Keratinocyte (primary cell): ENCODE data around the gene MEGF8. TPM values are rescaled to one million over a fixed set of nuclear protein-coding genes. Genes with fewer than 3 reads are reported as not detected.
A peak's percentile ranks its signal among the peaks of the same experiment; 100 is the strongest.

Experiments
- DNase-seq: peaks from one replicate; pipeline ENCODE4 v3.0.0-alpha.2; 2011; ENCODE audit warnings: low read depth, missing footprints, low spot score
- FAIRE-seq: peaks from 2 replicates; lab custom pipeline; 2011; peaks lifted over from hg19 to GRCh38; lab: Jason Lieb, UNC
- H2AFZ ChIP-seq: 2 replicates; pipeline ENCODE4 v1.6.0; 2012; ENCODE audit warnings: low read length, control low read depth, inconsistent platforms; ENCODE audit not compliant: control insufficient read depth
- H3K27ac ChIP-seq: 2 replicates; pipeline ENCODE4 v1.5.1; 2011; ENCODE audit warnings: low read length; ENCODE audit not compliant: control insufficient read depth, insufficient read depth
- H3K27me3 ChIP-seq: 3 replicates; pipeline ENCODE4 v1.6.0; 2011; ENCODE audit warnings: low read length; ENCODE audit not compliant: control insufficient read depth, insufficient read depth; ENCODE audit errors: extremely low read depth
- H3K36me3 ChIP-seq, 2 experiments: 2 replicates in 1 of 2; 3 replicates in 1 of 2; pipeline ENCODE4 v1.5.1; 2011; ENCODE audit warnings: low read length in 2 of 2, mild to moderate bottlenecking in 1 of 2; ENCODE audit not compliant: control insufficient read depth in 2 of 2, insufficient read depth in 2 of 2; ENCODE audit errors: extremely low read depth in 1 of 2
- H3K4me1 ChIP-seq: 3 replicates; pipeline ENCODE4 v1.5.1; 2011; ENCODE audit warnings: low read length; ENCODE audit not compliant: control insufficient read depth, insufficient read depth; ENCODE audit errors: extremely low read depth
- H3K4me2 ChIP-seq: 3 replicates; pipeline ENCODE4 v1.6.0; 2011; ENCODE audit warnings: low read depth, low read length; ENCODE audit not compliant: control insufficient read depth, insufficient read depth; ENCODE audit errors: extremely low read depth
- H3K4me3 ChIP-seq, 3 experiments: fragments of 200-600 bp in 1 of 3; sonication (generic) in 1 of 3; 2 replicates in 2 of 3; 3 replicates in 1 of 3; pipeline ENCODE4 v1.5.1; 2011 to 2016; ENCODE audit warnings: low read length in 3 of 3, mild to moderate bottlenecking in 3 of 3, control low read depth in 2 of 3, inconsistent platforms in 1 of 3, low read depth in 1 of 3, mixed read lengths in 1 of 3, mixed run types in 1 of 3, moderate library complexity in 1 of 3; ENCODE audit not compliant: control insufficient read depth in 2 of 3, insufficient read depth in 2 of 3; ENCODE audit errors: extremely low read depth in 1 of 3
- H3K79me2 ChIP-seq: 2 replicates; pipeline ENCODE4 v1.6.0; 2012; ENCODE audit warnings: low read length; ENCODE audit not compliant: control insufficient read depth, insufficient read depth
- H3K9ac ChIP-seq: 3 replicates; pipeline ENCODE4 v1.6.0; 2011; ENCODE audit warnings: low read length; ENCODE audit not compliant: control insufficient read depth, insufficient read depth; ENCODE audit errors: extremely low read depth
- H3K9me1 ChIP-seq: 3 replicates; pipeline ENCODE4 v1.6.0; 2011; ENCODE audit warnings: low read length; ENCODE audit not compliant: control insufficient read depth, insufficient read depth; ENCODE audit errors: extremely low read depth
- H3K9me3 ChIP-seq: 2 replicates; pipeline ENCODE4 v1.5.1; 2012; ENCODE audit warnings: low read depth, low read length; ENCODE audit not compliant: control insufficient read depth
- H4K20me1 ChIP-seq: 3 replicates; pipeline ENCODE4 v1.6.0; 2011; ENCODE audit warnings: low read length; ENCODE audit not compliant: control insufficient read depth, insufficient read depth; ENCODE audit errors: extremely low read depth
- EZH2 ChIP-seq: IDR thresholded peaks from one replicate; pipeline ENCODE4 v1.6.1; 2012; ENCODE audit warnings: inconsistent platforms, mild to moderate bottlenecking, low read length, moderate library complexity
- dilution Hi-C: fragments of 300-500 bp; cut with MboI; formaldehyde crosslinking; loops from one replicate; pipeline ENCODE4 v1.7.0; 2020; ENCODE audit warnings: low sequenced_read_pairs; ENCODE audit not compliant: extremely low pct_ligation_motif_present
- polyA plus RNA-seq, 5 experiments: library from polyadenylated mRNA; depleted of rRNA in 3 of 5; stranded (reverse) in 3 of 5; stranded (forward) in 1 of 5; unstranded in 1 of 5; fragments of >200 nt; gene quantifications; 1 replicate in 1 of 5; 2 replicates in 3 of 5; 3 replicates in 1 of 5; pipeline versions ENCODE4 v1.2.1 to v1.2.3, GENCODE V29; 2011 to 2012; ENCODE audit warnings: missing spikeins in 2 of 5, low read depth in 1 of 5, low replicate concordance in 1 of 5
- TF ChIP-seq, protein P1 (sequence below), 3 experiments: IDR thresholded peaks in 1 of 3; conservative IDR thresholded peaks in 1 of 3; optimal IDR thresholded peaks in 1 of 3; 2 replicates in 2 of 3; 3 replicates in 1 of 3; pipeline versions ENCODE3 to v1.5.1; 2011; ENCODE audit warnings: low read length in 3 of 3, mild to moderate bottlenecking in 3 of 3, moderate library complexity in 2 of 3, control low read depth in 1 of 3, inconsistent platforms in 1 of 3; ENCODE audit not compliant: insufficient read depth in 2 of 3; ENCODE audit errors: extremely low read depth in 1 of 3

MEGF8 gene
- polyA plus RNA-seq, 1 donor (not counting 4 experiments of a cell fraction or from before 2014, with no cell fraction given), result 4.1 TPM

GRCh38 chr19:42279902-42280814, 45.3 kb upstream of the MEGF8 start:
- Histone ChIP-seq H3K9me3 (no peaks in the 10 kb centered on the region), H3K27me3 (no peaks in the 10 kb centered on the region), H3K9ac (peak overlapping the region; percentile 68), H3K79me2 (peaks cover 34% of the 10 kb centered on the region), H3K4me3 (peak overlapping the region; percentile 56 to 83 (median 75)), H3K27ac (peak overlapping the region; percentile 72), H4K20me1 (no peaks in the 10 kb centered on the region), H3K9me1 (peaks cover 5% of the 10 kb centered on the region), H3K36me3 (peaks cover 4 to 22% of the 10 kb centered on the region in 2 experiments), H3K4me2 (peak overlapping the region; percentile 93), H3K4me1 (peaks cover 74% of the 10 kb centered on the region), H2AFZ (no peak overlapping the region)
- dilution Hi-C loops, result no loop called here
- FAIRE-seq (peak; percentile 70), DNase-seq (peak; percentile 76)
- TF ChIP-seq, protein P1, sequence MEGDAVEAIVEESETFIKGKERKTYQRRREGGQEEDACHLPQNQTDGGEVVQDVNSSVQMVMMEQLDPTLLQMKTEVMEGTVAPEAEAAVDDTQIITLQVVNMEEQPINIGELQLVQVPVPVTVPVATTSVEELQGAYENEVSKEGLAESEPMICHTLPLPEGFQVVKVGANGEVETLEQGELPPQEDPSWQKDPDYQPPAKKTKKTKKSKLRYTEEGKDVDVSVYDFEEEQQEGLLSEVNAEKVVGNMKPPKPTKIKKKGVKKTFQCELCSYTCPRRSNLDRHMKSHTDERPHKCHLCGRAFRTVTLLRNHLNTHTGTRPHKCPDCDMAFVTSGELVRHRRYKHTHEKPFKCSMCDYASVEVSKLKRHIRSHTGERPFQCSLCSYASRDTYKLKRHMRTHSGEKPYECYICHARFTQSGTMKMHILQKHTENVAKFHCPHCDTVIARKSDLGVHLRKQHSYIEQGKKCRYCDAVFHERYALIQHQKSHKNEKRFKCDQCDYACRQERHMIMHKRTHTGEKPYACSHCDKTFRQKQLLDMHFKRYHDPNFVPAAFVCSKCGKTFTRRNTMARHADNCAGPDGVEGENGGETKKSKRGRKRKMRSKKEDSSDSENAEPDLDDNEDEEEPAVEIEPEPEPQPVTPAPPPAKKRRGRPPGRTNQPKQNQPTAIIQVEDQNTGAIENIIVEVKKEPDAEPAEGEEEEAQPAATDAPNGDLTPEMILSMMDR (optimal IDR thresholded peaks at IDR 0.05 in 1 of 3, IDR thresholded peaks at IDR 0.05 in 1 of 3, conservative IDR thresholded peaks at IDR 0.05 in 1 of 3; ENCODE audit: extremely low read depth in 1 of 3, insufficient read depth in 2 of 3, low read length in 3 of 3), result peak; percentile 79 to 94 (median 89)
- no peak for TF ChIP-seq EZH2

DNA sequence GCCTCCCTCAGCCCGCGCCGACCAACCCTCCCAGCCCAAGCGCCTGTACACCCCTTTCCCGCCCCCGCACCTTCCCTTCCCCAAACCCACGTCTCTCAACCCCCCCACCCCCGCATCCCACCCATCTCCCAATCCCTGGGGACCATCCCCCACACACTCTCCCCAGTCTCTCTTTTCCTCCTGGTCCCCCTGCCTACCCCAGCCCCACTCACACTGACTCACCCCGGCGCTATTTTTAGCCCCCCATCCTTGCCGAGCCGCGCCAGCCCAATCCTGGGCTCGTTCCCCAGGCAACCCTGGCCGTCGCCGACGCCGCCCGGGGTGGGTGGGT, 44.7 kb upstream of the MEGF8 start:
- Histone ChIP-seq H2AFZ (no peak overlapping the region), H3K27me3 (no peaks in the 10 kb centered on the region), H3K9me1 (peaks cover 5% of the 10 kb centered on the region), H3K4me1 (peaks cover 75% of the 10 kb centered on the region), H3K4me3 (peak overlapping the region; percentile 56 to 83 (median 75)), H3K27ac (peak overlapping the region; percentile 72), H3K36me3 (peaks cover 1 to 19% of the 10 kb centered on the region in 2 experiments), H3K79me2 (peaks cover 37% of the 10 kb centered on the region), H3K4me2 (peak overlapping the region; percentile 93), H3K9ac (peak overlapping the region; percentile 68), H3K9me3 (no peaks in the 10 kb centered on the region), H4K20me1 (no peaks in the 10 kb centered on the region)
- DNase-seq (no peak), FAIRE-seq (no peak)
- dilution Hi-C loops, result no loop called here
- TF ChIP-seq, protein P1 (optimal IDR thresholded peaks at IDR 0.05 in 1 of 3, IDR thresholded peaks at IDR 0.05 in 1 of 3, conservative IDR thresholded peaks at IDR 0.05 in 1 of 3; ENCODE audit: extremely low read depth in 1 of 3, insufficient read depth in 2 of 3, low read length in 3 of 3), result no peak
- no peak for TF ChIP-seq EZH2
